Breast epithelium (tissue), 4 donors: ENCODE data around the gene GCSH. TPM values are rescaled to one million over a fixed set of nuclear protein-coding genes. Genes with fewer than 3 reads are reported as not detected.

Source experiments
- DNase-seq, 2 donors: peaks; one replicate each; pipeline ENCODE4 v3.0.0-alpha.2; 2019; ENCODE audit warnings: low spot score in 2 of 2
- H3K27ac ChIP-seq, 2 donors: fragments of 200-600 bp; sonication (generic) in 1 of 2; one replicate each; pipeline ENCODE4 v1.5.1; 2016 to 2019; ENCODE audit warnings: mild to moderate bottlenecking in 1 of 2
- H3K27me3 ChIP-seq, 2 donors: fragments of 200-600 bp; sonication (generic) in 1 of 2; one replicate each; pipeline versions ENCODE4 v1.5.1 to v1.6.0; 2017 to 2019; ENCODE audit warnings: control low read depth in 1 of 2, mild to moderate bottlenecking in 1 of 2
- H3K36me3 ChIP-seq: fragments of 200-600 bp; one replicate; pipeline ENCODE4 v1.5.1; 2019
- H3K4me1 ChIP-seq, 2 donors: fragments of 200-600 bp; sonication (generic); one replicate each; pipeline ENCODE4 v1.5.1; 2016 to 2019; ENCODE audit warnings: control low read depth in 1 of 2
- H3K4me3 ChIP-seq, 3 donors: fragments of 200-600 bp; sonication (generic); 1 replicate in 2 of 3; 2 replicates in 1 of 3; pipeline ENCODE4 v1.5.1; 2016 to 2019; ENCODE audit warnings: mild to moderate bottlenecking in 3 of 3, moderate library complexity in 2 of 3
- H3K9me3 ChIP-seq, 2 donors: fragments of 200-600 bp; sonication (generic) in 1 of 2; one replicate each; pipeline ENCODE4 v1.5.1; 2016 to 2019; ENCODE audit warnings: control low read depth in 1 of 2
- CTCF ChIP-seq, 3 donors: fragments of 450-650 bp; IDR thresholded peaks; one replicate each; pipeline ENCODE4 v1.5.1; 2016 to 2017; ENCODE audit warnings: antibody characterized with exemption in 3 of 3, mild to moderate bottlenecking in 3 of 3, moderate library complexity in 3 of 3
- POLR2A ChIP-seq: fragments of 450-650 bp; IDR thresholded peaks from one replicate; pipeline ENCODE4 v1.6.1; 2016; ENCODE audit warnings: antibody characterized with exemption, mild to moderate bottlenecking, moderate library complexity
- POLR2AphosphoS5 ChIP-seq, 3 donors: sonication (generic); formaldehyde crosslinking; IDR thresholded peaks; one replicate each; pipeline ENCODE4 v1.6.1; 2017; ENCODE audit warnings: antibody characterized with exemption in 3 of 3
- intact Hi-C: fragments of 100-400 bp; cut with DNase I; formaldehyde crosslinking; loops from one replicate; pipeline ENCODE4 v1.15.1; 2023; ENCODE audit warnings: low total_unique reads
- total RNA-seq, 3 donors: library from RNA; depleted of rRNA; stranded (reverse); fragments of >200 nt; gene quantifications; one replicate each; pipeline ENCODE4 v1.1.0, GENCODE V29; 2016

Gene GCSH
- total RNA-seq, 3 donors from 2014 or later = 19.9 to 22.1 (median 21.0) TPM

- no peak overlapping the region for H3K27ac ChIP-seq
- no peaks in the 10 kb centered on the region for H3K27me3 ChIP-seq
- intact Hi-C loops = no loop called here
These were observed 25.2 kb downstream of the GCSH start for GRCh38 chr16:81070979-81071378.

GRCh38 chr16:81069063-81069462 is 27.1 kb downstream of the GCSH start:
- H3K9me3 ChIP-seq = no peaks in the 10 kb centered on the region
- H3K27me3 ChIP-seq = no peaks in the 10 kb centered on the region
- no peak for TF ChIP-seq CTCF (IDR thresholded peaks at IDR 0.05)
- TF ChIP-seq POLR2AphosphoS5 (IDR thresholded peaks at IDR 0.05) = no peak
- TF ChIP-seq POLR2A = no peak
- no peak for DNase-seq
- H3K4me3 ChIP-seq = no peak overlapping the region
- intact Hi-C loops = no loop called here
- no peak overlapping the region for H3K27ac ChIP-seq
- no peaks in the 10 kb centered on the region for H3K36me3 ChIP-seq
- no peaks in the 10 kb centered on the region for H3K4me1 ChIP-seq

More at GRCh38 chr16:81070979-81071378, 25.2 kb downstream of the GCSH start:
- DNase-seq = no peak
- TF ChIP-seq POLR2A (no peak), POLR2AphosphoS5 (IDR thresholded peaks at IDR 0.05) (no peak), CTCF (IDR thresholded peaks at IDR 0.05) (no peak)
- no peaks in the 10 kb centered on the region for H3K9me3 ChIP-seq
- H3K36me3 ChIP-seq = no peaks in the 10 kb centered on the region
- H3K4me1 ChIP-seq = no peaks in the 10 kb centered on the region
- no peak overlapping the region for H3K4me3 ChIP-seq

- no peak overlapping the region for H3K27ac ChIP-seq
- H3K4me3 ChIP-seq = no peak overlapping the region
- H3K4me1 ChIP-seq = no peaks in the 10 kb centered on the region
- H3K9me3 ChIP-seq = no peaks in the 10 kb centered on the region
- TF ChIP-seq POLR2AphosphoS5 (IDR thresholded peaks at IDR 0.05) (no peak), CTCF (IDR thresholded peaks at IDR 0.05) (no peak), POLR2A (no peak)
- no peaks in the 10 kb centered on the region for H3K36me3 ChIP-seq
- intact Hi-C loops = no loop called here
- no peak for DNase-seq
- H3K27me3 ChIP-seq = no peaks in the 10 kb centered on the region
These were observed 29.0 kb downstream of the GCSH start for GRCh38 chr16:81067166-81067565.

GRCh38 chr16:81066681-81067080 is 29.5 kb downstream of the GCSH start:
- no peak overlapping the region for H3K4me3 ChIP-seq
- no peak for DNase-seq
- no peaks in the 10 kb centered on the region for H3K9me3 ChIP-seq
- intact Hi-C loops = no loop called here
- TF ChIP-seq POLR2AphosphoS5 (IDR thresholded peaks at IDR 0.05) = no peak
- TF ChIP-seq CTCF (IDR thresholded peaks at IDR 0.05) = no peak
- no peak for TF ChIP-seq POLR2A
- H3K36me3 ChIP-seq = no peaks in the 10 kb centered on the region
- H3K27me3 ChIP-seq = no peaks in the 10 kb centered on the region
- H3K4me1 ChIP-seq = no peaks in the 10 kb centered on the region
- no peak overlapping the region for H3K27ac ChIP-seq

- Histone ChIP-seq H3K4me3 (no peak overlapping the region), H3K27me3 (no peaks in the 10 kb centered on the region), H3K36me3 (no peaks in the 10 kb centered on the region), H3K27ac (no peak overlapping the region), H3K9me3 (no peaks in the 10 kb centered on the region), H3K4me1 (no peaks in the 10 kb centered on the region)
- intact Hi-C loops = no loop called here
- no peak for DNase-seq
- TF ChIP-seq CTCF (IDR thresholded peaks at IDR 0.05) (no peak), POLR2A (no peak), POLR2AphosphoS5 (IDR thresholded peaks at IDR 0.05) (no peak)
These were observed 34.2 kb downstream of the GCSH start for GRCh38 chr16:81061871-81062608.
